Measurements from ENCODE around the gene MICAL2.

The MICAL2 gene

DNA sequence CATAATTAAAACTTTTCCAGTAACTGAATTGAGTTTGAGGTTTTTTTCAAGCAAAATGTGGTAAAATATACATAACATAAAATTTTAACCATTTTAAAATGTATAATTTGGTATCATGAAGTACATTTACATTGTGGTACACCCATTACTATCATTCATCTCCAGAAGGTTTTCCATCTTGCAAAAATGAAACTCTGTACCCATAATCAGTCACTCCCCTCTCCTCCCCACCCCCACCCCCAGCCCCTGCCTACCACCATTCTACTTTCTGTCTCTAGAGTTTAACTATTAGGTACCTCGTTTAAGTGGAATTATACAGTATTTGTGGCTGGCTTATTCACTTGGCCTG, 63.7 kb downstream of the MICAL2 start:
- DNase-seq = no peak

DNA sequence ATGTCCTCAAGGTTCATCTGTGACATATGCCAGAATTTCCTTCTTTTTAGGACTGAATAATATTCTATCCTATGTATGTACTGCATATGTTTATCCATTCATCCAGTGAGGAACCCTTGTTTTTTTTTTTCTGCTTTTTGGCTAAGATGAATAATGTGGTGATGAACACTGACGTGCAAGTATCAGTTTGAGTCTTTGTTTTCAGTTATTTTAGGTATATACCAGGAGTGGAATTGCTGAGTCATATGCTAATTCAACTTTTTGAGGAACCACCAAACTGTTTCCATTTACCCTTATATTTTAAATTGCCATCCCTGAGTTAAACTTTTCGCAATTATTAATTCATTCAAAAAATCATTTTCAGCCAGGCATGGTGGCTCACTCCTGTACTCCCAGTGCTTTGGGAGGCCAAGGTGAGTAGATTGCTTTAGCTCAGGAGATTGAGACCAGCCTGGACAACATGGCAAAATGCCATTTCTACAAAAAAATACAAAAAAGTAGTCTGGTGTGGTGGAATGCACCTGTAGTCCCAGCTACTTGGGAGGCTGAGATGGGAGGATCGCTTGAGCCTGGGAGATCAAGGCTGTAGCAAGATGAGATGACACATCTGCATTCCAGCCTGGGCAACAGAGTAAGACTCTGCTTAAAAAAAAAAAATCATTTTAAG, 64.2 kb downstream of the MICAL2 start:
- DNase-seq = no peak

DNA sequence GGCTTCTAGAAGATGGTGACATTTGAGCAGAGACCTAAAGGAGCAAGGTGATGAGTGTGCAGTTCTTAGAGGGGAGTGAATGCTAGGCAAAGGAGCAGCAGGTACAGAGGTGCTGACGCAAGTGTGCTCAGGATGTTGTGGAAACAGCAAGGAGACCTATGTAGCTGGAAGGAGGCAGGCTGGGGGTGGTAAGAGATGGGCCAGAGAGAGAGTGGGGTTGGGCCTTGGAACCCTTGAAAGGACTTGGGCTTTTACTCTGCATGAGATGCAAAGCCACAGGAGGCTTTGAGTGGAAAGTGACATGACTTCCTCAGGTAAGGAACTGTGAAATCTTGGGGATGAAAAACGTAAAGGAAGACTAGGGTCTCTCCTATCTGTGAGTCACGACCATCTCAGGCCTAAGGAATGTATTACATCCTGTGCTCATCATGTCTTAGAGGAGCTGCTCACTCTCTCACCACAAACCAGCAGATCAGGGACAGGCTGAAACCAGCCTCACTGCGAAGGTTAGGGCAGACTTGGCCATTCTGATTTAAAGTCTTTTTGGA, 65.4 kb downstream of the MICAL2 start:
- DNase-seq = no peak

DNA sequence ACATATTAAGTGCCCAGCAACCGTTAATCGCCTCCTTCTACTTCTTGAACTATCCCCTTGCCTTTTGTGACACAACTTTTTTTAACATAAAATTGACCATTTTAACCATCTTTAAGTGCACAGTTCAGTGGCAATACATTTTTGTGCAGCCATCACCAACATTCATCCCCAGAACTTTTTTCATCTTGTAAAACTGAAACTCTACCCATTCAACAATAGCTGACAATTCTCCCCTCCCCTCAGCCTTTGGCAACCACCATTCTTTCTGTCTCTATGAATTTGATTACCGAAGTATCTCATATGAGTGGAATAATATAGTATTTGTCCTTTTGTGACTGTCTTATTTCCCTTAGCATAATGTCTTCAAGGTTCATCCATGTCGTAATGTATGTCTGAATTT, 66.0 kb downstream of the MICAL2 start:
- no peak for DNase-seq

DNA sequence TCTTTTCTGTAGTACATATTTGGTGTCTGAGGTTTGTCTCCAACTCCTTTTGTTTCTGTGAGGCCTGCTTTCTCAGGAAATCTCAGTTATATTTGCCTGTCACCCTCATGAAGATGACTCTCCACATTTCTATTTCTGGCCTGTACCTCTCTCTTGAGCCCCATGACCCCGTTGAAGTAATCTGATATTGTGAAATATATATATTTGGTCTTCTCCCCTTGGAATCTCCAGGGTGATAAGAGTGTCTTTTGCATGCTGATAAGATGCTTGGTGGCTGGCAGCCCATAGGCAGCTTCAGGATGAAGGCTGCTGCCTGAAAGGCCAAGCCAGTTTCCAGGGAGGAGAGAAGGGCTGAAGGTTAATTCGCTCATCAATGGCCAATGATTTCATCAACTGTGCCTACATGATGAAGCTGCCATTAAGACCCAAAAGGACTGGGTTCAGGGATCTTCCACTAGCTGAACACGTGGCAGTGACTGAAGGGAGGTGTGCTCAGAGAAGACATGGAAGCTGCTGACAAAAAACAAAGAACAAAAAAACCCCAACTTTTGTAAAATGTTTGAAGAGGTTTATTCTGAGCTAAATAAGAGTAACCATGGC, 67.4 kb downstream of the MICAL2 start:
- no peak for DNase-seq

DNA sequence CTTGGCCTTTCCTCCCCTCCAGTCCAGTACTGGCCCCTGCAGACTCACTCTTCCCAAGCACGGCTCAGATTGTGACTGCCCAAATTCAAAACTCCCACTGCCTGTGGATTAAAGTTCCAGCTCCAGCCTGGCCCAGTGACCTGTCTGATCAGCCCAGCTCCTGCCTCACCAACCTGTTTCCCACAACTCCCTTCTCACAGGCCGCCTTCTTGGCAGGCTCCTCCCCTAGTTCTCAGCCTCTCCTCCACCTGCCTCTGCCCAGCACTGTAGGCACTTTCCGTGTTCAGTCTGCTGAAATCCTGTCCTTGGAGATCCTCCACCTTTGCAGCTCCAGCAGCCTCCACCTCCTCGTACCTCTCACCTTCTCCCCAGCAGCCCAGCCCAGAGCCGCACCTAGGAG, 68.6 kb downstream of the MICAL2 start:
- DNase-seq = no peak

DNA sequence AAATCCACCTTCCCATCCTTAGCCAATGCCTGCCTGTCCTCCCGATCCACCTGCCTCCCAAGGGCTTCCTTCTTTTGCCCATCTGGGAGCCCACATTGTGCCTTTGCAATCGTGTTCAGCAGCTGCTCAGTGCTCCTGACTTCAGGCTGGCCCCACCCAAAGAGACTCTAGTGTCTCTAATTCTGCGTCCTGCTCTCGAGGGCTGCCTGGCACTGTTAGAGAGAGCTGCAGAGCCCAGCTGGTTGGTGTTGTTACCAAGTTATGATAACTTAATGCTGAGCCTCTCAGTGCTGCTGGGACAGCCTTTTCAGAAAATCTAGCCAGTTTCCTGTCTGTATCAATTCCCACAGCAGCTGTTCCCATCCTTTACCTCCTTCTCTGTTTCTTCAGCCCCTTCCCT, 69.1 kb downstream of the MICAL2 start:
- no peak for DNase-seq

DNA sequence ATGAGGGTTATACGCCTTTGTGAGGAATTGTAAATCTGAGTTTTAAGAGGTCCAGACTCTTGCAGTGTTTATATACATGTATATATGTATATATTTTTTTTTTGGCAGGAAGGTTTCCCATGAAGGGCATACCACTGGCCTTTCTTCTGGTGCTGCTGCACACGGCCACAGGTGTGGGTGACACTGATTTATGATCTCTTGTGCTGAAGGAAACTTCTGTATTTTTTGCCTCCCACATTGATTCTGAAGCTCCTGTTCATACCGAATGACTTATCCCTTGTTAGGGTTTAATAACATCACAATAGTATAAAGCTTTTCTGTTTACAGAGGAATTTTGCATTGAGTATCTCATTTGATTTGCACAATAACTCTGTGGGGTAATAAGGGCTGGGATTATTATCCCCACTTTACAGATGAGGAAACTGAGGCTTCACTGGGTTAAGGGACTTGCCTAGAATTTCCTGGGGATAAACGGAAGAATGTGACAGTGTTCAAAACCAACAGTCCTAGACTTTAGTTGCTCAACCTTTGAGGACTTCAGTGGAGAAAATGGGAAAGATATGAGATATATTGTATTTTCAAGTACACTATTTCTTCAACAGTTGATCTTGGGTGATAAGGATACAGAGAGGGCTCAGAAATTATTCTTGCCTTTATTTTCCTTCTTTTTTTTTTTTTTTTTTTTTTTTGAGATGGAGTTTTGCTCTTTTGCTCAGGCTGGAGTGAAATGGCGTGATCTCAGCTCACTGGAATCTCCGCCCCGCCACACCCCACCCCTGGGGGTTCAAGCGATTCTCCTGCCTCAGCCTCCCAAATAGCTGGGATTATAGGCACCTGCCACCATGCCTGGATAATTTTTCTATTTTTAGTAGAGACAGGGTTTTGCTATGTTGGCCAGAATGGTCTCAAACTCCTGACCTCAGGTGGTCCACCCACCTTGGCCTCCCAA, 70.1 kb downstream of the MICAL2 start:
- no peak for DNase-seq

DNA sequence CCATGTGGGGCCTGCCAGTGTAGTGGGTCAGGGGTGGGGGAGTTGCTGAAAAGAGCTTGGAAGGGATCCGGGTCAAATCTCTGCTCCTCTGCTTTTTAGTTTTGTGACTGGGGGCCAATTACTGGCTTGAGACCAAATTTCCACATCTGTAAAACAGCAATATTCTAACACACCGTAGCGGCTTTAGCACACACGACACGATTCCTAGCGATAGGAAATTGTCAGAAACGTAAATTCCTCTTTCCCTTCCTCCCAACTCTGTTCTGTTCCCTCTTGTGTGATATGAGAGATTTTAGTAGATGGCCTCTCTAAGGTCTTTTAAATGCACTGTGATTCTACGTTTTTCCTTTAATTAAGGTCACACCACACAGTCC, 71.9 kb downstream of the MICAL2 start:
- no peak for DNase-seq

DNA sequence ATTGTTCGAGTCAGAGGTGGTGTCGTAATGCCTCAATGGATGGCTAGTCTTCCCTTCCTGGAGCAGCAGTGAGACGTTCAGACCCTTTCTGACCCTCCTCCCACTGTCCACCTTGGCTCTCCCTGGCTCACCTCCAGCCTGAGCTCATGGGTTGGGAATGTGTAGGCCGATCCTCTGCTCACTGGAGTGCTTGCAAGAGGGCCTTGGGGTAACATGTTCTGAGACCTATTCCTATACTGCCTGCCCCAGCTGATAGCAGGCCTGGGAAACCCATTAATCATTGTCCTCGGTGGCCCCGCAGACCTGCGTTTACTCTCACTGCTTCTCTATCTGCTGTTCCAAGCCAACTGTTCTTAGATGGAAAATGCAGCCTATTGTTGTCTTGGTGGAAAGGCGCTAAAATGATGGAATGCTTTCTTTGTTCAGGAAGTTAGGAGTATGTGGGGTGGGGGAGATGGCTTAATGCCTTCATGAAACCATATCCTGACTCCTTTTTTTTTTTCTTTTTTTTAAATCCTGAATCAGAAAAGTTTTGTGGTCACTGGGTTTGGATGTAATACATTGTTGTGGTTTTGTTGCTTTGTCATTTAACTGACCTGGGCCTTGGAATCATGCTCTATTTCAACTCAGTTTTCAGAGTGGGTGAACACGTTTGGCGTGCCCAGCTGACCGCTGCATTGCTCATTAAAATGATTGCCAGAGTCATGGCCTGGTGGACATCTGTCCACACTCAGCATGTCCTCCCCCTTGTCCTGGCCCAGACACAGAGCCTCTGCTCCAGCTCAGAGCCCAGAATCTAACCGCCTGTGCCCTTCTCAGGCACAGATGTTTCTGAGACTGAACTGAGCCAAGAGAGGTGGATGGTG, 72.5 kb downstream of the MICAL2 start:
- DNase-seq = no peak

DNA sequence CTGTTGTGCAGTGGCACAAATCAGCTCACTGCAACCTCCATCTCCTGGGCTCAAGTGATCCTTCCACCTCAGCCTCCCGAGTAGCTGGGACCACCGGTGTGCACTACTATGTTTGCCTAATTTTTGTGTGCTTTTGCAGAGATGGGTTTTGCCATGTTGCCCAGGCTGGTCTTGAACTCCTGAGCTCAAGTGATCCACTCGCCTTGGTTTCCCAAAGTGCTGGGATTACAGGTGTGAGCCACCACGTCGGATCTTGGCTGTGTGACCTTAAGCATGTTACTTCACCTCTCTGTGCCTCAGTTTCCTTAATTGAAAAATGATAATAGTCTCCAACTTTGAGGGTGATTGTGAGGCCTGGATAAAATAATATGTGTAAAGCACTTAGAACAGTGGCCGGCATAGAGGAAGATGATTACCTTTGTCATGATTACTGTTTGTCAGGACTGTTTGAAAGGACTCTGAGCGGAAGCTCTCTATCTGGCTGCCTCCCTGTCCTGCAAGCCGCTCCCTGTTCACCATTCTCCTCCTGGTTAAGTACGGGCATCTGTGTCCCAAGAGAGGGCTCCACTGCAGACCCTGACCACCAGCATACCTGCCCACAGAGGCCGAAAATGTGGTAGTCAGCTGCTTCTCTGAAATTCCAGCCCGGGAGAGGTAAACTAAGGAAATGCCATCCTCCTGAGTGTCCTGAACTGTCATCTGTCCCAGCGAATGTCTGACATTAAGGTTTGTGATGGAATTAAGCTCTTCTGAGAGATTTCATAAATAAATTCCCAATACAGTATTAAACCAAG, 73.6 kb downstream of the MICAL2 start:
- no peak for DNase-seq

DNA sequence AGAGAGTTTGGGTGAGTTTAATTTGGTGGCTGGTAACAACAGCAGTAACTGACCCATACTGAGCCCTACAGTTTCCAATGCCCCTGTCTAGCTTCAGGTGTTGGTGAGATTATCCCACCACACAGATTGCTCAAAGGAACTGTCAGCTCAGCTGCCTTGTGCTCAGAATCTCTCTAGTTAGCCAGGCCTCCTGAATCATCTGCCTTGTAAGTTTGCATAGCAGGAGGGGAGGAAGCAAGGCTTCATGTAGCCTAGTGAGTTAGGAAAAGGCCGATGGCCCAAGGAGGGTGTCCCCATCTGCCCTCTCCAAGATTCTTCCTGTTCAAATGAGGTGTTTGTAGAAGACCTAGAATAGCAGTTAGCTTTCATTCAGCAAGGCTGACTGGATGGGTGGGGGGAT, 74.3 kb downstream of the MICAL2 start:
- DNase-seq = no peak

DNA sequence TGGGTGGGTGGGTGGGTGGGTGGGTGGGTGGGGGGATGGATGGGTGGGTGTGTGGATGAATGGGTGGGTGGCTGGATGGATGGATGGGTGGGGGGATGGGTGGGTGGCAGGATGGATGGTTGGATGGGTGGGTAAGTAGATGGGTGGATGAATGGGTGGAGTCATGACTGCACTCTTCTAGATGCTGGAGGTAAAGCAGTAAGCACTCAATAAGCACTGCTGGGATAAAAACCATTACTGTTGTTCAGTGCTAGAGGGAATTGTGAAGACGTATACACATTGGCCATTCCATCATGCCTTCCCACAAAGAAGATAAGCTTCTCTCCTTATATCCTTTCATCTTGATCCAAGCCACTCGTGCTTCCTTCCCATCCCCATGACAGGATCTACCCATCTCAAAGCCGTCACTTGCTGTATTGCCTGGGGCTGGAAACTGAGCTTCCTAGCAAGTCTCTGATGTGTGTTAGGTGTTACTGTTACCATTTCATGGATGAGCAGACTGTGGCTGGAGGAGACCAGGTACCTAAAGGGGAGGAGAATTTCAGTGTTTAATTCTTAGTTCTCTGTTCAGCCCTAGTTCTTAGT, 74.8 kb downstream of the MICAL2 start:
- DNase-seq = no peak

DNA sequence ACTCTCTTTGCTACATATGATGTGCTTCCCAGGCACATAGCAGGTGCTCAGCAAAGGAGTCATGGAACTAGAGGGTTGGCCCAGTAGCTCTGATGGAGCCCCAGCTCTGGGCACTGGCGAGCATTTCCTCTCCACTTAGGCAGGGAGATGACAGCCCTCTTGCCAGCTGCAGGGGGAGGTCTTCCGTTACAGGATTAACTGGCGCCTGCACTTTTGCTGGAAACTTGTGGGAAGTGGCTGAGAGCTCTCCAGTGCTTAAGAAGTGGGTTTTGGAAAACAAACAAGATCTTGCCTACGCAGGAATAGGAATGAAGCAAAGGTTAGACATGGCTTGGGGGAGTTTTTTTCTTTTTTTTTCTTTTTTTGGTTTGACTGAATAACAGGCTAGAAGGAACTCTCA, 75.5 kb downstream of the MICAL2 start:
- DNase-seq = no peak

DNA sequence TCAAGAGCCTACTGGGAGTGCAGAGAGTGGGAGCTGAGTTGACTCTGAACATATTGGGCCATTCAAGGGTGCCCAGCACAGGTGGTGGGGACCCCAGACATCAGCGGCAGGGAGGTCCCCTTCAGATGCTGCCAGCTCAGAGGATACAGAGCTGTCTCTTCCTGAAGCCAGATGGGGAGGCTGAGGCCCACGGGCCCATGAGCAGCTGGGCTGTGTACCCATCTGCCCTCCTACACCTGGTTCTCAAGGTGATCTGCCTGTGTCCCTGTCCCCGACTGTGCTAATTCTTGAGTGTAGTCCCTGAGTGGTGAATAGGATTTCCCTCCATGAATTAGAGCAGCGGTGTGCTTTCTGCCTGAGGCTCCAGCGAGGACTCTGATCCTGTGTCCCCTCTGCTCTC, 76.3 kb downstream of the MICAL2 start:
- no peak for DNase-seq

DNA sequence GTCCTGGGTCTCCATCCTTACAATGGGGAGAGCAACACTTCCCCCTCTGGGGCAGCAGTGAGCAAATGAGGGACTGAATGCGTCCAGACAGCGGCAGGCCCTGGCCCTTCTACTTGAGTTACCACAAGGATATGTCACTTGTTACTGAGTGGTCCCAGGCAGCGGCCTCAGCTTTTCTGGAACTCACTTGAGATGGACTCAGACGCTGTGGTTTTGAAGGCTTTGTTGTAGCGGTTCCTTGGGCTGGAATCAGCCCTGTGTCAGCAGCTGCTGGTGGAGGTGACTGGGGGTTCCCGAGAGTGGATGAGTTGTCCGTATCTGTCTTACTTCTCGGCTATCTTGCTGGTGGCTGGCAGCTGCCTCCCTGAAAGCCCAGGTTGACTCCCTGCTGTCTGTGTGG, 77.0 kb downstream of the MICAL2 start:
- DNase-seq = peak; percentile 81

DNA sequence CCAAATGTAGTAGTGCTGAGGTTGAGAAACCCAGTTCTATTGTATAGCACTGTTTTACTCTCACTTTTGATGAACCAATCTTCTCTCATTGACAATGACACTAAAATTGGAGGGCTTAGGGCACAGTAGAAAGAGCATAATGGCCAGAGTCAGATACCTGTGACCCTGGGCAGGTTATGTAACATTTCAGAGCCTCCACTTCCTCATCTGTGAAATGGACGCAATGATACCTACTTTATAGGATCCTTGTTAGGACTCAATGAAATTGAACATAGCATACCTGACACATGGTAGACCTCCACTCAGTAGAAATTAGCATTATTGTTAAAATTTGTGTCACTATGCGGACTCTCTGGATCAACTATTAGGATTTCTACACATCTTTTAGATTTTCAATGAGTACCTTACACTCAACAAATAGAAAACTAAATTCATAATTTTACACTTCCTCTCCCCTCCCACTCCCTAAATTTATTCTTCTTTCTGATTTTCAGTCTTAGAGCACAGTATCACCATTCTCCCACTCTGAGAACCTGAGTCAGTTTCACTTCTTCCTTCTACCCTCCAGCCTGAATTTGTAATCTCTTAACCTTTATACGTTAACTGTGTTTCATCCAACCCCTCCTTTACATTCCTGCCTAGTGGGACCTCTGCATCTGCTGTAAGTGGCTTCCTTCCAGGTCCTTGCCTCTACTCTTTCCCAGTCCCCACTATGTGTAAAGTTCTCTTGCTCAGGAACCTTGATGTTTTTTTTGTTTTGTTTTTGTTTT, 78.3 kb downstream of the MICAL2 start:
- DNase-seq = no peak

DNA sequence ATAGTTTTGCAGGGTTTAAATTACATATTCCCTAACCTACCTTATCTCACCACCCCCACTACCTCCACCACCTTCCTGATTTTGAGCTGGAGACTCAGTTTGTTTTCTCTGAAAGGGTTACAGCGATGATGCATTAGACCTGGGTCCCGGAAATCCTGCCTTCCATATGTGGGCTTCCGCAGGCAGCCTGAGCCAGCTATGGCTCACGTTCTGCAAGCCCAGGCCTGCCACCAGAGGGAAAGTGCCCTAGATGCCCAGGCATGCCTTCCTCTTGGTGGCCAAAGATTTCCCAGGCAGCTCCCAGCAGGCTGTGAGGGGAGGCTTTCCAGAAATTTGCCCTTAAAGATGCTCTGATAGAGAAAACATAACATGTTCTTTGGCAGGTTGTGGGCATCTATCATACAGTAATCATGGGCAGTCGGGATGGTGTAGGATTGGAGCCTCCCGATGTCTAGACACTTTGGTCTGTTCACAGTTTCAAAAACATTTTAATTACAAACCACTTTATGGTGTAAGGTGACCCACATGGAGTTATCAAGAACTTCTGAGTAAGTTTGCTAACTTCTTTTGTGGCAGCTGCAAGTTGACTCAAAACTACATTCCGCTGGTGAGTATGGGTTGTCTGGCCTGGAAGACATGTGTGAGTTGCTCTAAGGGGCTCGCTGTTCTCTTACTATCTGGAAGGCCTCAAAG, 79.3 kb downstream of the MICAL2 start:
- DNase-seq = peak; percentile 84

DNA sequence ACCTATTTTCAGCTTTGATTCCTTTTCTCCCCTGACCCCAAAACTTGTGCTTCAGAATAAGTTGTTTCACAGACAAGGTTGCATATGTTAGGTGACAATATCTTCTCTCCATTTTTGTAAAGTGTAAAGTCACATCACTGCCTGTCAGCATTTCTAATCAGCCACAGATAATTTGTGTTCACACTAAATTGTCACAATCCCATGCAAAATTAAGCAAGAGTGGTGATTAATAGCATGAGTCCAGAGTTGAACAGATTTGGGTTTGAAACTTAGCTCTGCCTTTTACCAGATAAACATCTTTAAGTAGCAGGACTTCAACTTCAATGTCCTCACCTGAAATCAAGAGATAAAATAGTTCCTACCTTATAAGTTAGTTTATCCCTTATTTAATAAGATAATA, 80.1 kb downstream of the MICAL2 start:
- DNase-seq = no peak
